Dermis microvascular lymphatic vessel endothelial cell (primary cell): ENCODE results near the gene PTCHD1. TPM values are rescaled to one million over a fixed set of nuclear protein-coding genes. Genes with fewer than 3 reads are reported as not detected.

Source experiments
- DNase-seq, 2 donors: peaks; one replicate each; pipeline versions ENCODE4 v3.0.0 to v3.0.0-alpha.2; 2010; ENCODE audit warnings: low read depth in 2 of 2
- total RNA-seq: library from RNA; depleted of rRNA; stranded (reverse); fragments of >200 nt; gene quantifications from 2 replicates; pipeline ENCODE4 v1.2.1, GENCODE V29; 2014

Gene PTCHD1
- total RNA-seq, 1 donor from 2014 or later, result not detected

GRCh38 chrX:23398570-23398969 lies 63.9 kb downstream of the PTCHD1 start:
- DNase-seq, result no peak

- DNase-seq, result peak in 1 of 2 donors; percentile 0
Observed at GRCh38 chrX:23403849-23404248, 69.2 kb downstream of the PTCHD1 start.

GRCh38 chrX:23422912-23423311 lies 88.3 kb downstream of the PTCHD1 start:
- no peak for DNase-seq

- DNase-seq, result no peak
Observed at GRCh38 chrX:23434356-23434884, 99.8 kb downstream of the PTCHD1 start.

- no peak for DNase-seq
Observed at GRCh38 chrX:23435108-23435507, 100.5 kb downstream of the PTCHD1 start.

GRCh38 chrX:23435575-23435974 lies 100.9 kb downstream of the PTCHD1 start:
- no peak for DNase-seq

GRCh38 chrX:23436875-23437274 lies 102.2 kb downstream of the PTCHD1 start:
- DNase-seq, result no peak

- DNase-seq, result no peak
Observed at GRCh38 chrX:23451266-23451665, 116.6 kb downstream of the PTCHD1 start.
